Tibial artery (tissue), 4 donors: ENCODE data around the gene ZFR.

Experiments used
- DNase-seq, 2 donors: peaks; one replicate each; pipeline ENCODE4 v3.0.0-alpha.2; 2019
- H3K27ac ChIP-seq, 2 donors: fragments of 200-600 bp; sonication (generic) in 1 of 2; 1 replicate in 1 of 2; 2 replicates in 1 of 2; pipeline ENCODE4 v1.5.1; 2018 to 2019; ENCODE audit warnings: mild to moderate bottlenecking in 1 of 2
- H3K27me3 ChIP-seq, 2 donors: fragments of 200-600 bp; sonication (generic) in 1 of 2; one replicate each; pipeline versions ENCODE4 v1.5.1 to v1.6.0; 2016 to 2019
- H3K36me3 ChIP-seq, 3 donors: fragments of 200-600 bp; sonication (generic) in 2 of 3; one replicate each; pipeline ENCODE4 v1.5.1; 2016 to 2019; ENCODE audit warnings: mild to moderate bottlenecking in 2 of 3
- H3K4me1 ChIP-seq, 4 donors: fragments of 200-600 bp; sonication (generic) in 2 of 4; 1 replicate in 3 of 4; 2 replicates in 1 of 4; pipeline ENCODE4 v1.5.1; 2016 to 2019
- H3K4me3 ChIP-seq, 2 donors: fragments of 200-600 bp; sonication (generic) in 1 of 2; 1 replicate in 1 of 2; 2 replicates in 1 of 2; pipeline ENCODE4 v1.5.1; 2018 to 2019; ENCODE audit warnings: mild to moderate bottlenecking in 2 of 2
- H3K9me3 ChIP-seq, 3 donors: fragments of 200-600 bp; sonication (generic) in 1 of 3; one replicate each; pipeline ENCODE4 v1.5.1; 2016 to 2019
- CTCF ChIP-seq, 2 experiments: fragments of 200-600 bp in 1 of 2; fragments of 450-650 bp in 1 of 2; IDR thresholded peaks; one replicate each; pipeline ENCODE4 v1.5.1; 2017 to 2019; ENCODE audit warnings: antibody characterized with exemption in 2 of 2, mild to moderate bottlenecking in 1 of 2, moderate library complexity in 1 of 2
- intact Hi-C: fragments of 100-400 bp; cut with DNase I; formaldehyde crosslinking; loops from one replicate; pipeline ENCODE4 v1.15.0; 2023; ENCODE audit warnings: low total_unique reads

Gene ZFR

DNA sequence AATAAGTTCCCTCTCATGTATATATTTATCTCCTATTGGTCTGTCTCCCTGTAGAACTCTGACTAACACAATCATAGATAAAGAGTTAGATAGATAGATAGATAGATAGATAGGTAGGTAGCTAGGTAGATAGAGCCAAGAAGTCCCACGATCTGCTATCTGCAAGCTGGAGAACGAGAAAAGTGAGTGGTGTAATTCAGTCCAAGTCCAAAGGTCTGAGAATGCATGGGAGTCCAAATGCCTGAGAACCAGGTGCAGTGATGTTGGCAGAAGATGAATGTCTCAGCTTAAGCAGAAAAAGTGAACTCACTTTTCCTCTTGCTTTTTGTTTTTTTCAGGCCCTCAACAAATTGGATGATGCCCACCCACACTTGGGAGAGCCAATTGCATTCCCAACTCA is 37.7 kb upstream of the ZFR start:
- H3K27me3 ChIP-seq, result no peaks in the 10 kb centered on the region
- intact Hi-C loops, result no loop called here
- no peak for TF ChIP-seq CTCF (IDR thresholded peaks at IDR 0.05)

DNA sequence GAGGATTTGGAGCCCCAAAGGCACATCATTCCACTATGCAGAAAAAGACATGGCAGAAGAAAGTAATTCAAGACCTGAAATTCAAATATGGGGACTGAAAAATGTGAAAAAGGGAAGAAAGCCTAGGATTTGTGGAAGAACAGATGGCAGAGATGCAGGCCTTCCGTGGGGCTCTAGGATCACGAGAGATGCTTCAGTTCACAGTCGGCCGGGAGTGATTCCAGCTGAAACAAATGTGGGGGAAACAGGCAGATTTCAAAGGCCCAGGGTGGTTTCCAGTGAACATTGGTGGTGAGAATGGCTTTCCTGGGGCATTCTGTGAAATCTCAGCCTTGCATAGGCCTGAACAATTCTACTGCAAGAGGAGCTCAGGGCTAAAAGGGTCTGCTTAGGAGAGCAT is 34.6 kb upstream of the ZFR start:
- intact Hi-C loops, result no loop called here
- TF ChIP-seq CTCF (IDR thresholded peaks at IDR 0.05), result no peak

More for the DNA sequence above, 37.7 kb upstream of the ZFR start:
- peaks cover 0 to 5% (median 0%) of the 10 kb centered on the region in 4 donors for H3K4me1 ChIP-seq
- H3K36me3 ChIP-seq, result no peaks in the 10 kb centered on the region
- H3K9me3 ChIP-seq, result no peaks in the 10 kb centered on the region
- no peak for DNase-seq
- H3K4me3 ChIP-seq, result no peak overlapping the region
- no peak overlapping the region for H3K27ac ChIP-seq

DNA sequence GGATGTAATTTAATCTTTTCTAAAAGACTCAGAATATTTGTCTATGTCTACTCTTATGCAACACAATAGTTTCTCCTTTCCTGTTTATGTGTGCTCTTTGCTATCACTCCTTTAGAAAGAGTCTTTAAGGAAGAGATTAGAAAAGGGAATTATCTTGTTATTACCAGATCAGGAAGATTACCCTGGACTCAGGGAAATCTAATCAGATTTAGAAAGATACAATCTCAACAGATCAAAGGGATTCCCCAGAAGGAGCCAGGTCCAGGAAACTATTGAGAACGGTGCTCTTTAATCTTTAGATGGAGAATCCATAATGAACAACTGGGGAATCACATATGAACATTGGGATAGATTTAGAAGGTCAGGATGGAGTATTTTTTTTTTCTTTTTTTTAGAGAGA is 32.4 kb upstream of the ZFR start:
- intact Hi-C loops, result no loop called here
- Histone ChIP-seq H3K4me1 (peaks cover 0 to 5% (median 0%) of the 10 kb centered on the region in 4 donors), H3K9me3 (no peaks in the 10 kb centered on the region), H3K36me3 (no peaks in the 10 kb centered on the region), H3K27ac (no peak overlapping the region), H3K4me3 (no peak overlapping the region), H3K27me3 (no peaks in the 10 kb centered on the region)
- DNase-seq, result no peak
- TF ChIP-seq CTCF (IDR thresholded peaks at IDR 0.05), result no peak

More for the DNA sequence above, 34.6 kb upstream of the ZFR start:
- no peak overlapping the region for H3K4me3 ChIP-seq
- no peaks in the 10 kb centered on the region for H3K9me3 ChIP-seq
- no peak overlapping the region for H3K27ac ChIP-seq
- no peaks in the 10 kb centered on the region for H3K36me3 ChIP-seq
- no peak for DNase-seq
- H3K27me3 ChIP-seq, result no peaks in the 10 kb centered on the region
- peaks cover 0 to 5% (median 0%) of the 10 kb centered on the region in 4 donors for H3K4me1 ChIP-seq

DNA sequence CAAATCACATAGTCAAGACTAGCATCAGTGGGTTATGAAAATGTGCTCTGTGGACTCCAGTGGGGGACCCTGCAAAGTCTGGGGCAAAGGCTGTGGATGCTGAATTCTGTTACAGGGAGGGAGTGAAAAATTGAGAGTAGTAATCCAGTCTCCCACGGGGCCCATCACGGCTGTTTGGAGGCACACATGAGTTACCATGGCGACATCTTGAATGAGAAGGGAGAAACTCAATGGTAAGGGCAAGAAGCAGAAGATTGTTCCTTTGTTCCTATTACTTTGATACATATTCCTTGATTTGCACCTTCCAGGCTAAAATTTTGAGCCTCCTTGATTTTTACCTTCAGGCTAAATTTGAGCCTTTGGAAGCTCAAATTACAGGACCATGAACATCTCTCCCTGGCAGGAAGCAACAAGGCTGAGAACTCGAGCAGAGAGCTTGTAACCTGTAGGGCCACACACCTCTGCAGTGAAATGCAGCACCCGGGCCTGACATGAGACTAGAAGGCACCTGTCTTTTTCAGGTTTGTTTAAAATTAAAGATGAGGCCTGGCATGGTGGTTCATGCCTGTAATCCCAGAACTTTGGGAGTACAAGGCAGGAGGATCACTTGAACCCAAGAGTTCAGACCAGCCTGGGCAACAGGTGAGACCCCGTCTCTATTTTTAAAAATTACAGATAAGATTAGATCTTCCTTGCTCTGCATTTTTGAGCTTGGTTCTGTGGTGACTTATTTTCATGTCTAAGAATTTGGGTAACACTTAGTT is 31.0 kb upstream of the ZFR start:
- no peaks in the 10 kb centered on the region for H3K27me3 ChIP-seq
- no peaks in the 10 kb centered on the region for H3K36me3 ChIP-seq

GRCh38 chr5:32474209-32474854 is 29.8 kb upstream of the ZFR start:
- Histone ChIP-seq H3K4me1 (no peaks in the 10 kb centered on the region), H3K36me3 (no peaks in the 10 kb centered on the region), H3K9me3 (no peaks in the 10 kb centered on the region), H3K4me3 (no peak overlapping the region), H3K27ac (no peak overlapping the region), H3K27me3 (no peaks in the 10 kb centered on the region)
- TF ChIP-seq CTCF (IDR thresholded peaks at IDR 0.05), result no peak
- DNase-seq, result no peak
- intact Hi-C loops, result no loop called here

More for the DNA sequence above, 31.0 kb upstream of the ZFR start:
- Histone ChIP-seq H3K9me3 (no peaks in the 10 kb centered on the region), H3K4me1 (no peaks in the 10 kb centered on the region), H3K27ac (no peak overlapping the region), H3K4me3 (no peak overlapping the region)
- intact Hi-C loops, result no loop called here
- no peak for TF ChIP-seq CTCF (IDR thresholded peaks at IDR 0.05)
- DNase-seq, result no peak
